Measurements from ENCODE around the gene KRTAP10-7.

Gene KRTAP10-7

DNA sequence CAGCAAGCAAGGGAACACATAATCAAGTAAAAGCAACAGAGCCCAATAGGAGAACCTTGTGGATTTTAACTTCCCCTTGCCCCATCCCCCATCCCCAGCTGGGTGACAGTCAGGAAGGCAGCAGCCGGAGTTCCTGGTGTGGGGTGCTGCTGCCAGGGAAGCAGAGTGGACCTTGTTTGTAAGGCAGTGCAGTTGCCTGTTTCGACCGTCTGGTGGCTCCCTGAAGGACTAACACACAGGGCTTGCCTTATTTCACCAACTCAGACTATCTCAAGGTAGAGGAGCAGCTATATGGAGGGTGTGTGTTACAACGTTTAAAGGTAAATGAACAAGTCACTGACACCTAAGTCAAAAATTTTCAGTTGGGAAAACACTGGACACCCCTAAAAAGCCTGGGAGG is 18.1 kb downstream of the KRTAP10-7 start:
- TF ChIP-seq, protein P1, sequence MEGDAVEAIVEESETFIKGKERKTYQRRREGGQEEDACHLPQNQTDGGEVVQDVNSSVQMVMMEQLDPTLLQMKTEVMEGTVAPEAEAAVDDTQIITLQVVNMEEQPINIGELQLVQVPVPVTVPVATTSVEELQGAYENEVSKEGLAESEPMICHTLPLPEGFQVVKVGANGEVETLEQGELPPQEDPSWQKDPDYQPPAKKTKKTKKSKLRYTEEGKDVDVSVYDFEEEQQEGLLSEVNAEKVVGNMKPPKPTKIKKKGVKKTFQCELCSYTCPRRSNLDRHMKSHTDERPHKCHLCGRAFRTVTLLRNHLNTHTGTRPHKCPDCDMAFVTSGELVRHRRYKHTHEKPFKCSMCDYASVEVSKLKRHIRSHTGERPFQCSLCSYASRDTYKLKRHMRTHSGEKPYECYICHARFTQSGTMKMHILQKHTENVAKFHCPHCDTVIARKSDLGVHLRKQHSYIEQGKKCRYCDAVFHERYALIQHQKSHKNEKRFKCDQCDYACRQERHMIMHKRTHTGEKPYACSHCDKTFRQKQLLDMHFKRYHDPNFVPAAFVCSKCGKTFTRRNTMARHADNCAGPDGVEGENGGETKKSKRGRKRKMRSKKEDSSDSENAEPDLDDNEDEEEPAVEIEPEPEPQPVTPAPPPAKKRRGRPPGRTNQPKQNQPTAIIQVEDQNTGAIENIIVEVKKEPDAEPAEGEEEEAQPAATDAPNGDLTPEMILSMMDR (conservative IDR thresholded peaks at IDR 0.05; ENCODE audit: low read length): no peak
- no peak for TF ChIP-seq EZH2phosphoT487 (IDR thresholded peaks at IDR 0.05; ENCODE audit: borderline replicate concordance)
- no peaks in the 10 kb centered on the region for H3K9me2 ChIP-seq (replicated peaks; ENCODE audit: low read depth, low read length)
- no peaks in the 10 kb centered on the region for H3K79me2 ChIP-seq (ENCODE audit: insufficient read depth, low read length)
- H3K9ac ChIP-seq (ENCODE audit: low read depth, low read length, poor library complexity, severe bottlenecking): no peak overlapping the region
- H3F3A ChIP-seq (ENCODE audit: low read depth): no peaks in the 10 kb centered on the region
- no peak overlapping the region for H3K4me2 ChIP-seq (ENCODE audit: low read depth, low read length, poor library complexity, severe bottlenecking)
- H3K4me3 ChIP-seq (ENCODE audit: low read length, poor library complexity, severe bottlenecking): no peak overlapping the region
- H3K9me3 ChIP-seq (ENCODE audit: insufficient read depth, low read depth, low read length): peaks cover 6% of the 10 kb centered on the region; the same call in 1 of the 2 replicates
- H3K4me1 ChIP-seq (ENCODE audit: insufficient read depth, low read length, poor library complexity, severe bottlenecking): no peaks in the 10 kb centered on the region
- H2AFZ ChIP-seq (ENCODE audit: low read length): no peak overlapping the region; the same call in 1 of the 2 replicates
- H3K36me3 ChIP-seq (ENCODE audit: insufficient read depth, low read length): no peaks in the 10 kb centered on the region
- H4K20me1 ChIP-seq (ENCODE audit: insufficient read depth, low read length, poor library complexity, severe bottlenecking): no peaks in the 10 kb centered on the region
- H3K27me3 ChIP-seq (ENCODE audit: insufficient read depth, low read length, poor library complexity, severe bottlenecking): no peaks in the 10 kb centered on the region

GRCh38 chr21:44618909-44619308 is 18.5 kb downstream of the KRTAP10-7 start:
- Histone ChIP-seq H3K9ac (ENCODE audit: low read depth, low read length, poor library complexity, severe bottlenecking) (no peak overlapping the region), H3F3A (ENCODE audit: low read depth) (no peaks in the 10 kb centered on the region), H3K9me3 (ENCODE audit: insufficient read depth, low read depth, low read length) (peaks cover 10% of the 10 kb centered on the region; the same call in 1 of the 2 replicates), H4K20me1 (ENCODE audit: insufficient read depth, low read length, poor library complexity, severe bottlenecking) (no peaks in the 10 kb centered on the region), H3K79me2 (ENCODE audit: insufficient read depth, low read length) (no peaks in the 10 kb centered on the region), H3K4me1 (ENCODE audit: insufficient read depth, low read length, poor library complexity, severe bottlenecking) (no peaks in the 10 kb centered on the region), H3K4me3 (ENCODE audit: low read length, poor library complexity, severe bottlenecking) (no peak overlapping the region), H3K9me2 (replicated peaks; ENCODE audit: low read depth, low read length) (no peaks in the 10 kb centered on the region), H3K36me3 (ENCODE audit: insufficient read depth, low read length) (no peaks in the 10 kb centered on the region), H2AFZ (ENCODE audit: low read length) (no peak overlapping the region; the same call in 1 of the 2 replicates), H3K4me2 (ENCODE audit: low read depth, low read length, poor library complexity, severe bottlenecking) (no peak overlapping the region), H3K27me3 (ENCODE audit: insufficient read depth, low read length, poor library complexity, severe bottlenecking) (no peaks in the 10 kb centered on the region)
- TF ChIP-seq, protein P1 (conservative IDR thresholded peaks at IDR 0.05; ENCODE audit: low read length): no peak
- TF ChIP-seq EZH2phosphoT487 (IDR thresholded peaks at IDR 0.05; ENCODE audit: borderline replicate concordance): no peak

DNA sequence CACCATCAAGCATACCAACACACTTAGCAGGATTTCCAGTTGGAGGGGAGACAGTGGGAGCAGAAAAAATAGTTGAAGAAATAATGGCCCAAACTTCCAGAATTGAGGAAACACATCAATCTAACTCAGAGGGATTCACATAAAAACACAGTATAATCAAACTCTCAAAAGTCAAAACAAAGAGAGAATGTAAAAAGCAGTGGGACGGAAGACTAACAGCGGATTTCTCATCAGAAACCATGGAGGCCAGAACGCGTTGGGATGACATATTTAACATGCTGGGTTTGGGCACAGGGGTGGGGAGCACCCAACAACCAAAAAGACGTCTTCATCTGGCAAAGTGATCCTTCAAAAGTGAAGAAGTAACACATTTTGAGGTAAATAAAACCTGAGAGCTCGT is 19.5 kb downstream of the KRTAP10-7 start:
- Histone ChIP-seq H3K4me2 (ENCODE audit: low read depth, low read length, poor library complexity, severe bottlenecking) (no peak overlapping the region), H3F3A (ENCODE audit: low read depth) (no peaks in the 10 kb centered on the region), H3K4me1 (ENCODE audit: insufficient read depth, low read length, poor library complexity, severe bottlenecking) (no peaks in the 10 kb centered on the region), H3K36me3 (ENCODE audit: insufficient read depth, low read length) (no peaks in the 10 kb centered on the region), H2AFZ (ENCODE audit: low read length) (no peak overlapping the region), H4K20me1 (ENCODE audit: insufficient read depth, low read length, poor library complexity, severe bottlenecking) (no peaks in the 10 kb centered on the region), H3K27me3 (ENCODE audit: insufficient read depth, low read length, poor library complexity, severe bottlenecking) (no peaks in the 10 kb centered on the region), H3K9me3 (ENCODE audit: insufficient read depth, low read depth, low read length) (peaks cover 12% of the 10 kb centered on the region; the same call in 1 of the 2 replicates), H3K79me2 (ENCODE audit: insufficient read depth, low read length) (no peaks in the 10 kb centered on the region), H3K4me3 (ENCODE audit: low read length, poor library complexity, severe bottlenecking) (no peak overlapping the region), H3K9me2 (replicated peaks; ENCODE audit: low read depth, low read length) (no peaks in the 10 kb centered on the region), H3K9ac (ENCODE audit: low read depth, low read length, poor library complexity, severe bottlenecking) (no peak overlapping the region)
- no peak for TF ChIP-seq EZH2phosphoT487 (IDR thresholded peaks at IDR 0.05; ENCODE audit: borderline replicate concordance)
- TF ChIP-seq, protein P1 (conservative IDR thresholded peaks at IDR 0.05; ENCODE audit: low read length): no peak

All from Loucy (cell line).